Neutrophil (primary cell): ENCODE measurements around the gene CEMIP2.

Source experiments
- H3K27ac ChIP-seq: fragments of 200-600 bp; sonication (generic); 2 replicates; pipeline ENCODE4 v1.5.1; 2016; ENCODE audit warnings: mild to moderate bottlenecking, moderate library complexity
- H3K27me3 ChIP-seq: fragments of 200-600 bp; sonication (generic); 2 replicates; pipeline ENCODE4 v1.6.0; 2016; ENCODE audit warnings: mild to moderate bottlenecking
- H3K36me3 ChIP-seq: fragments of 200-600 bp; sonication (generic); 2 replicates; pipeline ENCODE4 v1.5.1; 2017
- H3K4me1 ChIP-seq, 2 experiments: fragments of 200-600 bp in 1 of 2; sonication (generic) in 1 of 2; 1 replicate in 1 of 2; 2 replicates in 1 of 2; pipeline versions ENCODE4 v1.5.1 to v1.6.1; 2013 to 2016; ENCODE audit warnings: low read depth in 1 of 2, low read length in 1 of 2, mild to moderate bottlenecking in 1 of 2, moderate library complexity in 1 of 2; ENCODE audit not compliant: control insufficient read depth in 1 of 2, insufficient read depth in 1 of 2
- H3K4me3 ChIP-seq, 2 experiments: fragments of 200-600 bp in 1 of 2; sonication (generic) in 1 of 2; 1 replicate in 1 of 2; 2 replicates in 1 of 2; pipeline ENCODE4 v1.5.1; 2013 to 2016; ENCODE audit warnings: low read depth in 1 of 2, low read length in 1 of 2, mild to moderate bottlenecking in 1 of 2, moderate library complexity in 1 of 2
- H3K9me3 ChIP-seq: fragments of 200-600 bp; sonication (generic); 2 replicates; pipeline ENCODE4 v1.5.1; 2016
- TF ChIP-seq, protein P1 (sequence below): fragments of 200-600 bp; sonication (generic); IDR thresholded peaks from 2 replicates; pipeline ENCODE4 v1.5.1; 2016; ENCODE audit warnings: antibody characterized with exemption

Gene CEMIP2

DNA sequence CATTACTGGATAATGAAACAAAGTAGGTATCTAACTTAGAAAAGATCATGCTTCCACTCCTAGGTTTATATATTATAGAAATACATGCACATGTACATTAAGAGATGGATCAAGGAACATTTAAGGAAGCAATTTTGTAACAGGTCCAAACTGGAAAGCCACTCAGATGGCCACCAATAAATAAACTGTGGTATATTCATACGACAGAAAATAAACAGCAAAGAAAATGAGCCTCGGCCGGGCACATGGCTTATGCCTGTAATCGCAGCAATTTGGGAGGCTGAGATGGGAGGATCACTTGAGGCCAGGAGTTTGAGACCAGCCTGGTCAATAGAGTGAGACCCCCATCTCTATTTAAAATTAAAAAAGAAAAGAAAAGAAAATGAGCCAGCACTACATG lies 25.6 kb downstream of the CEMIP2 start:
- H3K4me3 ChIP-seq, result no peak overlapping the region
- no peaks in the 10 kb centered on the region for H3K9me3 ChIP-seq
- H3K27ac ChIP-seq, result no peak overlapping the region

DNA sequence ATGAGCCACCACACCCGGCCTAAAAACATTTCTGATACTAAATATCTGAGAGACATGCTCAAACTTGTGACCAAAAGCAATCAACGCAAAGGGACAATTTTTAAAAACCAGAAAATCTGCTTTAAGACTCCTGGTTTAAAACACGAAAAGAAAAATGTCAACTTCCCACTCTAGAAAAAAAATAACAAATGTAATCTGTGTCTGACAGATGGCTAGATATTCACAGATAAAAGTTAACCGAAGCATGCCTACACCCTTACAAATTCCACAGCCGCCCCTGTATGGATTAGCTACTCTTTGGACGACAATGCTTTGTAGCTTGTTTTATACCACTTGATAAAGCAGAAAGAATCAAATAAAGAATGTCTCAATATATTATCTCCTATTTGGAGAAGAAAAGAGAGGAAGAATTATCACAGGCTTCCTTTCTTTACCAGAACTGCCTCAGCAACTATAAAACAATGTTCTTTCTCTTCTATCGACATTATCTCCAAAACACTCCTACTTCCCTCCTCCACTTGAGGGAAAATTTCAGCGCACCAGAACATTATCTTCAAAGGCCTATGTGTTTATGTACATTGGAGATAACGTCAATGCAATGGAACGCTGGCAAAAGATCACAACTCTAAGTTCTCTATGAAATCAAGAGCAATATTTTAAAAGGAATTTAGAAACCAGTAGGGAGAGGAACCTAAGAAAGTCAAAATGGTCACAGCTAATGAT lies 26.2 kb downstream of the CEMIP2 start:
- peaks cover 41 to 44% of the 10 kb centered on the region in 2 experiments for H3K4me1 ChIP-seq
- peak overlapping the region; percentile 19 for H3K27ac ChIP-seq
- no peak overlapping the region for H3K4me3 ChIP-seq
- peaks cover 17% of the 10 kb centered on the region for H3K36me3 ChIP-seq
- H3K27me3 ChIP-seq, result no peaks in the 10 kb centered on the region
- TF ChIP-seq, protein P1, sequence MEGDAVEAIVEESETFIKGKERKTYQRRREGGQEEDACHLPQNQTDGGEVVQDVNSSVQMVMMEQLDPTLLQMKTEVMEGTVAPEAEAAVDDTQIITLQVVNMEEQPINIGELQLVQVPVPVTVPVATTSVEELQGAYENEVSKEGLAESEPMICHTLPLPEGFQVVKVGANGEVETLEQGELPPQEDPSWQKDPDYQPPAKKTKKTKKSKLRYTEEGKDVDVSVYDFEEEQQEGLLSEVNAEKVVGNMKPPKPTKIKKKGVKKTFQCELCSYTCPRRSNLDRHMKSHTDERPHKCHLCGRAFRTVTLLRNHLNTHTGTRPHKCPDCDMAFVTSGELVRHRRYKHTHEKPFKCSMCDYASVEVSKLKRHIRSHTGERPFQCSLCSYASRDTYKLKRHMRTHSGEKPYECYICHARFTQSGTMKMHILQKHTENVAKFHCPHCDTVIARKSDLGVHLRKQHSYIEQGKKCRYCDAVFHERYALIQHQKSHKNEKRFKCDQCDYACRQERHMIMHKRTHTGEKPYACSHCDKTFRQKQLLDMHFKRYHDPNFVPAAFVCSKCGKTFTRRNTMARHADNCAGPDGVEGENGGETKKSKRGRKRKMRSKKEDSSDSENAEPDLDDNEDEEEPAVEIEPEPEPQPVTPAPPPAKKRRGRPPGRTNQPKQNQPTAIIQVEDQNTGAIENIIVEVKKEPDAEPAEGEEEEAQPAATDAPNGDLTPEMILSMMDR, result no peak
- H3K9me3 ChIP-seq, result no peaks in the 10 kb centered on the region

More for the DNA sequence above, 25.6 kb downstream of the CEMIP2 start:
- H3K36me3 ChIP-seq, result peaks cover 17% of the 10 kb centered on the region
- TF ChIP-seq, protein P1, result no peak
- no peaks in the 10 kb centered on the region for H3K27me3 ChIP-seq
- H3K4me1 ChIP-seq, result peaks cover 47 to 50% of the 10 kb centered on the region in 2 experiments

GRCh38 chr9:71740199-71740598 lies 28.1 kb downstream of the CEMIP2 start:
- no peaks in the 10 kb centered on the region for H3K9me3 ChIP-seq
- no peak overlapping the region for H3K4me3 ChIP-seq
- peaks cover 22 to 25% of the 10 kb centered on the region in 2 experiments for H3K4me1 ChIP-seq
- H3K27me3 ChIP-seq, result no peaks in the 10 kb centered on the region
- H3K27ac ChIP-seq, result no peak overlapping the region
- H3K36me3 ChIP-seq, result peaks cover 33% of the 10 kb centered on the region
- TF ChIP-seq, protein P1, result no peak

GRCh38 chr9:71737455-71737854 lies 30.9 kb downstream of the CEMIP2 start:
- Histone ChIP-seq H3K4me1 (no peaks in the 10 kb centered on the region), H3K27ac (no peak overlapping the region), H3K9me3 (no peaks in the 10 kb centered on the region), H3K27me3 (no peaks in the 10 kb centered on the region), H3K36me3 (peaks cover 56% of the 10 kb centered on the region), H3K4me3 (no peak overlapping the region)
- TF ChIP-seq, protein P1, result no peak

- Histone ChIP-seq H3K27me3 (no peaks in the 10 kb centered on the region), H3K36me3 (peaks cover 67% of the 10 kb centered on the region), H3K4me3 (no peak overlapping the region), H3K4me1 (no peaks in the 10 kb centered on the region), H3K9me3 (no peaks in the 10 kb centered on the region), H3K27ac (no peak overlapping the region)
- TF ChIP-seq, protein P1, result no peak
Observed at GRCh38 chr9:71736236-71736635, 32.1 kb downstream of the CEMIP2 start.
